H9 (cell line): ENCODE measurements around the gene EPHB2. TPM values are rescaled to one million over a fixed set of nuclear protein-coding genes. Genes with fewer than 3 reads are reported as not detected.

ENCODE experiments used
- DNase-seq: peaks from one replicate; pipeline ENCODE4 v3.0.0-alpha.2; 2017
- H2AFZ ChIP-seq: one replicate; pipeline ENCODE4 v1.6.1; 2013; ENCODE audit warnings: mild to moderate bottlenecking, low read length, control low read depth, moderate library complexity
- H2AK5ac ChIP-seq: 2 replicates; pipeline ENCODE4 v1.6.1; 2013; ENCODE audit warnings: low read length, control low read depth, mixed read lengths; ENCODE audit not compliant: insufficient read length
- H2BK120ac ChIP-seq: one replicate; pipeline ENCODE4 v1.6.1; 2013; ENCODE audit warnings: low read depth, mild to moderate bottlenecking, low read length, control low read depth, inconsistent platforms; ENCODE audit not compliant: poor library complexity, severe bottlenecking
- H2BK12ac ChIP-seq: 2 replicates; pipeline ENCODE4 v1.6.1; 2013; ENCODE audit warnings: low read length, control low read depth, mixed read lengths, low read depth; ENCODE audit not compliant: insufficient read length
- H2BK15ac ChIP-seq: 2 replicates; pipeline ENCODE4 v1.6.1; 2013; ENCODE audit warnings: low read depth, low read length, control low read depth
- H2BK20ac ChIP-seq: one replicate; pipeline ENCODE4 v1.6.1; 2013; ENCODE audit warnings: low read depth, mild to moderate bottlenecking, low read length, control low read depth, inconsistent platforms; ENCODE audit not compliant: poor library complexity, severe bottlenecking
- H2BK5ac ChIP-seq: 2 replicates; pipeline ENCODE4 v1.6.1; 2013; ENCODE audit warnings: low read length, control low read depth, mixed read lengths; ENCODE audit not compliant: insufficient read length
- H3K14ac ChIP-seq: 2 replicates; pipeline ENCODE4 v1.6.1; 2013; ENCODE audit warnings: low read length, control low read depth; ENCODE audit not compliant: insufficient read depth
- H3K18ac ChIP-seq: 2 replicates; pipeline ENCODE4 v1.6.1; 2013; ENCODE audit warnings: low read depth, mild to moderate bottlenecking, mixed read lengths, low read length, control low read depth; ENCODE audit not compliant: insufficient read length
- H3K23ac ChIP-seq: 2 replicates; pipeline ENCODE4 v1.6.1; 2013; ENCODE audit warnings: low read length, control low read depth, mixed read lengths, low read depth; ENCODE audit not compliant: insufficient read length
- H3K23me2 ChIP-seq: 2 replicates; pipeline ENCODE4 v1.6.1; 2013; ENCODE audit warnings: low read depth, mild to moderate bottlenecking, mixed read lengths, low read length, control low read depth; ENCODE audit not compliant: insufficient read length, poor library complexity, severe bottlenecking
- H3K27ac ChIP-seq: 2 replicates; pipeline ENCODE4 v1.5.1; 2013; ENCODE audit warnings: low read length, control low read depth, mixed read lengths, low read depth; ENCODE audit not compliant: insufficient read length
- H3K27me3 ChIP-seq: 2 replicates; pipeline ENCODE4 v1.6.1; 2013; ENCODE audit warnings: low read length, control low read depth, inconsistent platforms; ENCODE audit not compliant: insufficient read depth
- H3K4ac ChIP-seq: 2 replicates; pipeline ENCODE4 v1.6.1; 2013; ENCODE audit warnings: low read depth, mild to moderate bottlenecking, control low read depth, inconsistent platforms, low read length, moderate library complexity
- H3K4me1 ChIP-seq: 2 replicates; pipeline ENCODE4 v1.6.1; 2013; ENCODE audit warnings: low read length, control low read depth, inconsistent platforms; ENCODE audit not compliant: insufficient read depth
- H3K4me2 ChIP-seq: 2 replicates; pipeline ENCODE4 v1.6.1; 2013; ENCODE audit warnings: low read length, control low read depth, mixed read lengths; ENCODE audit not compliant: insufficient read length, insufficient read depth
- H3K56ac ChIP-seq: 2 replicates; pipeline ENCODE4 v1.6.1; 2013; ENCODE audit warnings: low read depth, mild to moderate bottlenecking, mixed read lengths, low read length, control low read depth; ENCODE audit not compliant: insufficient read length
- H3K79me1 ChIP-seq: 2 replicates; pipeline ENCODE4 v1.6.1; 2013; ENCODE audit warnings: low read depth, mild to moderate bottlenecking, moderate library complexity, low read length, control low read depth, inconsistent platforms; ENCODE audit not compliant: insufficient read depth, poor library complexity, severe bottlenecking
- H3K79me2 ChIP-seq: 2 replicates; pipeline ENCODE4 v1.6.1; 2013; ENCODE audit warnings: low read length, control low read depth, inconsistent platforms; ENCODE audit not compliant: insufficient read depth
- H3K9ac ChIP-seq: 2 replicates; pipeline ENCODE4 v1.6.1; 2013; ENCODE audit warnings: low read length, control low read depth, mixed read lengths; ENCODE audit not compliant: insufficient read length; ENCODE audit errors: extremely low read depth
- H3K9me3 ChIP-seq: one replicate; pipeline ENCODE4 v1.6.1; 2013; ENCODE audit warnings: low read depth, low read length, inconsistent platforms; ENCODE audit not compliant: control insufficient read depth
- H3T11ph ChIP-seq: one replicate; pipeline ENCODE4 v1.6.1; 2013; ENCODE audit warnings: mild to moderate bottlenecking, low read length, control low read depth, inconsistent platforms
- H4K20me1 ChIP-seq: one replicate; pipeline ENCODE4 v1.6.1; 2013; ENCODE audit not compliant: control insufficient read depth, insufficient read length, insufficient read depth
- H4K5ac ChIP-seq: 2 replicates; pipeline ENCODE4 v1.6.1; 2013; ENCODE audit warnings: low read depth, mild to moderate bottlenecking, mixed read lengths, low read length, control low read depth; ENCODE audit not compliant: insufficient read length
- H4K8ac ChIP-seq: replicated peaks from 2 replicates; pipeline ENCODE4 v1.6.1; 2013; ENCODE audit warnings: low read length, control low read depth, mixed read lengths, low read depth; ENCODE audit not compliant: insufficient read length
- H4K91ac ChIP-seq: 2 replicates; pipeline ENCODE4 v1.6.1; 2013; ENCODE audit warnings: low read depth, mild to moderate bottlenecking, moderate library complexity, mixed read lengths, low read length, control low read depth; ENCODE audit not compliant: insufficient read length
- H3K27ac Mint-ChIP-seq, 3 experiments: 2 replicates in 2 of 3; 3 replicates in 1 of 3; pipeline ENCODE4 v1.8.0; 2020 to 2021; ENCODE audit warnings: mixed read lengths in 3 of 3, mild to moderate bottlenecking in 1 of 3, moderate library complexity in 1 of 3
- H3K27me3 Mint-ChIP-seq: 2 replicates; pipeline ENCODE4 v1.8.0; 2021; ENCODE audit warnings: low read depth, mild to moderate bottlenecking, moderate library complexity, mixed read lengths
- H3K36me3 Mint-ChIP-seq, 3 experiments: 2 replicates in 2 of 3; 3 replicates in 1 of 3; pipeline ENCODE4 v1.8.0; 2020 to 2021; ENCODE audit warnings: low read depth in 3 of 3, mixed read lengths in 3 of 3; ENCODE audit not compliant: insufficient read depth in 1 of 3
- H3K4me1 Mint-ChIP-seq, 2 experiments: 2 replicates each; pipeline ENCODE4 v1.8.0; 2020; ENCODE audit warnings: mixed read lengths in 2 of 2
- H3K4me3 Mint-ChIP-seq, 2 experiments: 2 replicates in 1 of 2; 3 replicates in 1 of 2; pipeline ENCODE4 v1.8.0; 2020 to 2021; ENCODE audit warnings: mild to moderate bottlenecking in 2 of 2, mixed read lengths in 2 of 2, moderate library complexity in 1 of 2
- H3K9me3 Mint-ChIP-seq, 2 experiments: 2 replicates in 1 of 2; 3 replicates in 1 of 2; pipeline ENCODE4 v1.8.0; 2020; ENCODE audit warnings: mild to moderate bottlenecking in 2 of 2, mixed read lengths in 2 of 2, moderate library complexity in 1 of 2
- WGBS: extraction: QIAGEN DNeasy Blood & Tissue Kit; methylation state at CpG from one replicate; pipeline ENCODE4 v1.1.7; 2013; ENCODE audit warnings: missing lambda C conversion rate, low lambda C conversion rate, mixed read lengths; ENCODE audit not compliant: insufficient read length; ENCODE audit errors: extremely low coverage; 5-methylcytosine and 5-hydroxymethylcytosine counted together
- total RNA-seq: library from RNA; stranded (reverse); gene quantifications from 2 replicates; pipeline ENCODE4 v1.2.1, GENCODE V29; 2021
- TF ChIP-seq, protein P1 (sequence below): fragments of 200-600 bp; sonication (generic); conservative IDR thresholded peaks from 3 replicates; pipeline ENCODE4 v1.8.0; 2021; ENCODE audit warnings: antibody characterized with exemption, mild to moderate bottlenecking

Gene EPHB2
- total RNA-seq, 1 experiment from 2014 or later, result 9.5 TPM

- no peaks in the 10 kb centered on the region for H3K79me2 ChIP-seq
- H3K27me3 ChIP-seq, result no peaks in the 10 kb centered on the region
- TF ChIP-seq, protein P1, sequence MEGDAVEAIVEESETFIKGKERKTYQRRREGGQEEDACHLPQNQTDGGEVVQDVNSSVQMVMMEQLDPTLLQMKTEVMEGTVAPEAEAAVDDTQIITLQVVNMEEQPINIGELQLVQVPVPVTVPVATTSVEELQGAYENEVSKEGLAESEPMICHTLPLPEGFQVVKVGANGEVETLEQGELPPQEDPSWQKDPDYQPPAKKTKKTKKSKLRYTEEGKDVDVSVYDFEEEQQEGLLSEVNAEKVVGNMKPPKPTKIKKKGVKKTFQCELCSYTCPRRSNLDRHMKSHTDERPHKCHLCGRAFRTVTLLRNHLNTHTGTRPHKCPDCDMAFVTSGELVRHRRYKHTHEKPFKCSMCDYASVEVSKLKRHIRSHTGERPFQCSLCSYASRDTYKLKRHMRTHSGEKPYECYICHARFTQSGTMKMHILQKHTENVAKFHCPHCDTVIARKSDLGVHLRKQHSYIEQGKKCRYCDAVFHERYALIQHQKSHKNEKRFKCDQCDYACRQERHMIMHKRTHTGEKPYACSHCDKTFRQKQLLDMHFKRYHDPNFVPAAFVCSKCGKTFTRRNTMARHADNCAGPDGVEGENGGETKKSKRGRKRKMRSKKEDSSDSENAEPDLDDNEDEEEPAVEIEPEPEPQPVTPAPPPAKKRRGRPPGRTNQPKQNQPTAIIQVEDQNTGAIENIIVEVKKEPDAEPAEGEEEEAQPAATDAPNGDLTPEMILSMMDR, result no peak
- no peak overlapping the region for H2AK5ac ChIP-seq
- H3K27me3 Mint-ChIP-seq, result peaks cover 12% of the 10 kb centered on the region
- no peaks in the 10 kb centered on the region for H3K79me1 ChIP-seq
- H3K27ac ChIP-seq, result no peak overlapping the region
- no peak overlapping the region for H2BK12ac ChIP-seq
- no peak overlapping the region for H3T11ph ChIP-seq
- no peak overlapping the region for H3K14ac ChIP-seq
- H2BK15ac ChIP-seq, result no peak overlapping the region
- H2BK20ac ChIP-seq, result no peak overlapping the region
- no peaks in the 10 kb centered on the region for H3K4me1 Mint-ChIP-seq
- H3K27ac Mint-ChIP-seq, result no peak overlapping the region
- H3K4ac ChIP-seq, result no peak overlapping the region
- H3K9ac ChIP-seq, result no peak overlapping the region
- no peaks in the 10 kb centered on the region for H3K36me3 Mint-ChIP-seq
- H3K9me3 ChIP-seq, result no peaks in the 10 kb centered on the region
- H3K23ac ChIP-seq, result no peak overlapping the region
- no peaks in the 10 kb centered on the region for H4K20me1 ChIP-seq
- DNase-seq, result no peak
- H3K18ac ChIP-seq, result no peak overlapping the region
- no peak overlapping the region for H2AFZ ChIP-seq
- H3K56ac ChIP-seq, result no peak overlapping the region
- no peaks in the 10 kb centered on the region for H3K23me2 ChIP-seq
- H4K8ac ChIP-seq, result no peak overlapping the region
- no CpG with 5 or more reads among the region's 7 CpGs for WGBS
- H4K91ac ChIP-seq, result no peak overlapping the region
- no peak overlapping the region for H2BK5ac ChIP-seq
- no peak overlapping the region for H3K4me3 Mint-ChIP-seq
- no peak overlapping the region for H2BK120ac ChIP-seq
- H3K4me1 ChIP-seq, result no peaks in the 10 kb centered on the region
- H4K5ac ChIP-seq, result no peak overlapping the region
- no peak overlapping the region for H3K4me2 ChIP-seq
- H3K9me3 Mint-ChIP-seq, result no peaks in the 10 kb centered on the region
These were observed 249.1 kb downstream of the EPHB2 start for GRCh38 chr1:22959545-22960360.
